HEK293 (cell line): ENCODE measurements around the gene FADS6.

Source experiments
- CTCF ChIA-PET: fragments of 350-600 bp; formaldehyde crosslinking; extraction: SDS; loops from one replicate; lab custom pipeline; 2021; ENCODE audit warnings: antibody characterized with exemption; lab: Yijun Ruan, JAX
- POLR2A ChIA-PET: fragments of 300-600 bp; formaldehyde crosslinking; extraction: SDS; loops from one replicate; lab custom pipeline; 2020; ENCODE audit warnings: antibody characterized with exemption, inconsistent platforms; lab: Yijun Ruan, JAX
- H3K27ac ChIP-seq: fragments of 200-500 bp; sonication (Bioruptor generic); 2 replicates; pipeline ENCODE4 v1.5.1; 2014; ENCODE audit warnings: low read depth, low read length, control low read depth, inconsistent platforms; ENCODE audit errors: extremely low read depth
- H3K36me3 ChIP-seq, 2 experiments: fragments of 200-500 bp in 1 of 2; sonication (Bioruptor generic) in 1 of 2; 1 replicate in 1 of 2; 2 replicates in 1 of 2; pipeline ENCODE4 v1.5.1; 2014 to 2017; ENCODE audit warnings: inconsistent platforms in 2 of 2, low read length in 2 of 2; ENCODE audit not compliant: control insufficient read depth in 2 of 2, insufficient read depth in 1 of 2
- H3K4me1 ChIP-seq: fragments of 200-500 bp; sonication (Bioruptor generic); 2 replicates; pipeline ENCODE4 v1.5.1; 2014; ENCODE audit warnings: mild to moderate bottlenecking, low read length, inconsistent platforms; ENCODE audit not compliant: control insufficient read depth, insufficient read depth
- H3K4me3 ChIP-seq: 2 replicates; pipeline ENCODE4 v1.5.1; 2011; ENCODE audit warnings: low read depth, mild to moderate bottlenecking, control low read depth, low read length, moderate library complexity
- H3K9me3 ChIP-seq: fragments of 200-500 bp; sonication (Bioruptor generic); 2 replicates; pipeline ENCODE4 v1.5.1; 2014; ENCODE audit warnings: low read depth, low read length, inconsistent platforms; ENCODE audit not compliant: control insufficient read depth, insufficient read depth
- CTCF ChIP-seq: fragments of 450-650 bp; formaldehyde crosslinking; IDR thresholded peaks from 2 replicates; pipeline ENCODE4 v1.5.1; 2016; ENCODE audit warnings: missing biosample characterization, missing genetic modification characterization
- EGR2 ChIP-seq: fragments of 450-650 bp; formaldehyde crosslinking; IDR thresholded peaks from 2 replicates; pipeline ENCODE4 v1.5.1; 2016; ENCODE audit warnings: low read depth, missing biosample characterization, missing genetic modification characterization
- ELK4 ChIP-seq: IDR thresholded peaks from 2 replicates; pipeline ENCODE4 v1.6.1; 2011; ENCODE audit warnings: mild to moderate bottlenecking, low read depth, low read length, borderline replicate concordance
- KLF17 ChIP-seq: fragments of 450-650 bp; formaldehyde crosslinking; IDR thresholded peaks from 2 replicates; pipeline ENCODE4 v1.5.1; 2016; ENCODE audit warnings: missing biosample characterization, missing genetic modification characterization
- MZF1 ChIP-seq: fragments of 450-650 bp; formaldehyde crosslinking; IDR thresholded peaks from 2 replicates; pipeline ENCODE4 v1.5.1; 2017; ENCODE audit warnings: missing biosample characterization, missing genetic modification characterization, borderline replicate concordance
- PRDM1 ChIP-seq: fragments of 450-650 bp; formaldehyde crosslinking; IDR thresholded peaks from 2 replicates; pipeline ENCODE4; 2016; ENCODE audit warnings: missing biosample characterization, missing genetic modification characterization
- TCF7L2 ChIP-seq: IDR thresholded peaks from 2 replicates; pipeline ENCODE4 v1.6.1; 2011; ENCODE audit warnings: low read depth, mild to moderate bottlenecking, inconsistent platforms, low read length, moderate library complexity, borderline replicate concordance
- TRIM28 ChIP-seq: IDR thresholded peaks from 2 replicates; pipeline ENCODE4 v1.6.1; 2011; ENCODE audit warnings: low read length, control low read depth, borderline replicate concordance
- TSHZ1 ChIP-seq: fragments of 450-650 bp; formaldehyde crosslinking; IDR thresholded peaks from 2 replicates; pipeline ENCODE4 v1.5.1; 2016; ENCODE audit warnings: missing biosample characterization, missing genetic modification characterization, borderline replicate concordance
- ZBTB17 ChIP-seq: fragments of 450-650 bp; formaldehyde crosslinking; IDR thresholded peaks from 2 replicates; pipeline ENCODE4 v1.5.1; 2016; ENCODE audit warnings: missing biosample characterization, missing genetic modification characterization
- ZBTB7A ChIP-seq: fragments of 450-650 bp; formaldehyde crosslinking; IDR thresholded peaks from 2 replicates; pipeline ENCODE4 v1.5.1; 2016; ENCODE audit warnings: low read depth, missing biosample characterization, missing genetic modification characterization
- ZBTB8A ChIP-seq: fragments of 450-650 bp; formaldehyde crosslinking; IDR thresholded peaks from 2 replicates; pipeline ENCODE4 v1.5.1; 2016; ENCODE audit warnings: missing biosample characterization, missing genetic modification characterization
- ZFP69B ChIP-seq: fragments of 450-650 bp; formaldehyde crosslinking; IDR thresholded peaks from 2 replicates; pipeline ENCODE4 v1.5.1; 2016; ENCODE audit warnings: missing biosample characterization, missing genetic modification characterization
- ZNF19 ChIP-seq: fragments of 450-650 bp; formaldehyde crosslinking; IDR thresholded peaks from 2 replicates; pipeline ENCODE4; 2016; ENCODE audit warnings: missing biosample characterization, missing genetic modification characterization, low read depth
- ZNF2 ChIP-seq: fragments of 450-650 bp; formaldehyde crosslinking; IDR thresholded peaks from 2 replicates; pipeline ENCODE4 v1.5.1; 2016; ENCODE audit warnings: missing biosample characterization, missing genetic modification characterization
- ZNF302 ChIP-seq: fragments of 450-650 bp; formaldehyde crosslinking; IDR thresholded peaks from 2 replicates; pipeline ENCODE4 v1.5.1; 2016; ENCODE audit warnings: missing biosample characterization, missing genetic modification characterization, low read depth
- ZNF335 ChIP-seq: fragments of 450-650 bp; formaldehyde crosslinking; conservative IDR thresholded peaks from 2 replicates; pipeline ENCODE4 v1.5.1; 2016; ENCODE audit warnings: missing biosample characterization, missing genetic modification characterization
- ZNF394 ChIP-seq: fragments of 450-650 bp; formaldehyde crosslinking; IDR thresholded peaks from 2 replicates; pipeline ENCODE4 v1.5.1; 2016; ENCODE audit warnings: missing biosample characterization, missing genetic modification characterization, mild to moderate bottlenecking, moderate library complexity, borderline replicate concordance
- ZNF701 ChIP-seq: fragments of 450-650 bp; formaldehyde crosslinking; IDR thresholded peaks from 2 replicates; pipeline ENCODE4 v1.5.1; 2016; ENCODE audit warnings: missing biosample characterization, missing genetic modification characterization
- ZNF76 ChIP-seq: fragments of 450-650 bp; formaldehyde crosslinking; IDR thresholded peaks from 2 replicates; pipeline ENCODE4; 2016; ENCODE audit warnings: low read depth, missing biosample characterization, missing genetic modification characterization, borderline replicate concordance
- ZXDB ChIP-seq: fragments of 450-650 bp; formaldehyde crosslinking; IDR thresholded peaks from 2 replicates; pipeline ENCODE4 v1.5.1; 2016; ENCODE audit warnings: missing biosample characterization, missing genetic modification characterization
- TF ChIP-seq, protein P1 (sequence below): fragments of 450-650 bp; formaldehyde crosslinking; IDR thresholded peaks from 2 replicates; pipeline ENCODE4 v1.5.1; 2016; ENCODE audit warnings: missing biosample characterization, missing genetic modification characterization

The FADS6 gene

DNA sequence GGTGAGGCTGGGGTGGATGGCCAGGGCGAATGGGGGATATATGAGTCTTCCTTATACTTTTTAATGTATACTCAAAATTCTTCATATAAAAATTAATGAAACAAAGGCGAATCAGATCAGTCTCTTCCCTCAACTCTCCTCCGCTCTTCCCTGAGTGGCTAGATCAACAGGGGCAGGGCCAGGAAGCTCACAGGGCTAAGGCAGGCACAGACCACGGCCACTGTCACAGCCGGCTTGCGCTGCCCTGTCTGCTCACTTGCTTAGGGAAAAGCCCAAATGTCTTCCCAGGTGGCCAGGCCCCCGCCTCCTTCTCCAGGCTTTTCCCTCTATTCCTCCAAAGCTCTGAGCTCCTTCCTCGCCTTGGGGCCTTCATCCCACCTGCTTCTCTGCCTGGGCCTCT lies 39.8 kb downstream of the FADS6 start:
- no peak overlapping the region for H3K27ac ChIP-seq
- peaks cover 5% of the 10 kb centered on the region; the same call in 1 of the 2 replicates for H3K4me1 ChIP-seq
- POLR2A ChIA-PET: interaction anchor here (3.6 kb wide), 1 partner anchor 19 kb away, joined by 47 read pairs; the partner anchor contains the start of gene FDXR
- no peak for TF ChIP-seq ZNF76 (tag by site-specific recombination)
- no peak for TF ChIP-seq ZNF2 (tag by site-specific recombination)
- TF ChIP-seq ZBTB17: 0 out of 2 replicates have a peak, but pooled peaks have one; percentile 15
- TF ChIP-seq PRDM1 (tag by site-specific recombination): 0 out of 2 replicates have a peak, but pooled peaks have one; percentile 16
- TF ChIP-seq TSHZ1 (tag by site-specific recombination): no peak
- no peak for TF ChIP-seq TCF7L2
- TF ChIP-seq ZXDB (tag by site-specific recombination): no peak
- no peak overlapping the region for H3K4me3 ChIP-seq
- H3K36me3 ChIP-seq: no peaks in the 10 kb centered on the region
- H3K9me3 ChIP-seq: no peaks in the 10 kb centered on the region
- CTCF ChIA-PET: interaction anchor here (0.6 to 19.0 kb wide), 5 partner anchors 9 to 108 kb away, joined by 3 to 338 read pairs (median 10); partner anchors contain the start of gene GRIN2C

GRCh38 chr17:74853048-74853397 lies 40.4 kb downstream of the FADS6 start:
- Histone ChIP-seq H3K9me3 (no peaks in the 10 kb centered on the region), H3K4me3 (no peak overlapping the region), H3K27ac (no peak overlapping the region), H3K4me1 (peaks cover 5% of the 10 kb centered on the region; the same call in 1 of the 2 replicates), H3K36me3 (no peaks in the 10 kb centered on the region)
- POLR2A ChIA-PET: interaction anchor here (1.0 to 3.6 kb wide), 8 partner anchors 10 to 77 kb away, joined by 4 to 47 read pairs (median 8); partner anchors contain the start of genes FDXR and NAT9
- CTCF ChIA-PET: interaction anchor here (1.3 to 19.0 kb wide), 4 partner anchors 10 to 108 kb away, joined by 5 to 239 read pairs (median 10); partner anchors contain the start of gene GRIN2C
- no peak for TF ChIP-seq EGR2 (tag by site-specific recombination)
- no peak for TF ChIP-seq ZNF394 (tag by site-specific recombination)
- no peak for TF ChIP-seq ZNF335 (tag by site-specific recombination)
- no peak for TF ChIP-seq ZFP69B (tag by site-specific recombination)
- no peak for TF ChIP-seq ZNF19 (tag by site-specific recombination)
- TF ChIP-seq ZNF302: no peak
- no peak for TF ChIP-seq TRIM28
- TF ChIP-seq ZBTB8A (tag by site-specific recombination): no peak
- no peak for TF ChIP-seq ZBTB7A (tag by site-specific recombination)
- TF ChIP-seq, protein P1, sequence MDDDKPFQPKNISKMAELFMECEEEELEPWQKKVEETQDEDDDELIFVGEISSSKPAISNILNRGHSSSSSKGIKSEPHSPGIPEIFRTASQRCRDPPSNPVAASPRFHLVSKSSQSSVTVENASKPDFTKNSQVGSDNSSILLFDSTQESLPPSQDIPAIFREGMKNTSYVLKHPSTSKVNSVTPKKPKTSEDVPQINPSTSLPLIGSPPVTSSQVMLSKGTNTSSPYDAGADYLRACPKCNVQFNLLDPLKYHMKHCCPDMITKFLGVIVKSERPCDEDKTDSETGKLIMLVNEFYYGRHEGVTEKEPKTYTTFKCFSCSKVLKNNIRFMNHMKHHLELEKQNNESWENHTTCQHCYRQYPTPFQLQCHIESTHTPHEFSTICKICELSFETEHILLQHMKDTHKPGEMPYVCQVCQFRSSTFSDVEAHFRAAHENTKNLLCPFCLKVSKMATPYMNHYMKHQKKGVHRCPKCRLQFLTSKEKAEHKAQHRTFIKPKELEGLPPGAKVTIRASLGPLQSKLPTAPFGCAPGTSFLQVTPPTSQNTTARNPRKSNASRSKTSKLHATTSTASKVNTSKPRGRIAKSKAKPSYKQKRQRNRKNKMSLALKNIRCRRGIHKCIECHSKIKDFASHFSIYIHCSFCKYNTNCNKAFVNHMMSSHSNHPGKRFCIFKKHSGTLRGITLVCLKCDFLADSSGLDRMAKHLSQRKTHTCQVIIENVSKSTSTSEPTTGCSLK (tag by site-specific recombination): no peak
- TF ChIP-seq ZNF701 (tag by site-specific recombination): no peak
- TF ChIP-seq CTCF (tag by site-specific recombination): no peak
- no peak for TF ChIP-seq ELK4
- TF ChIP-seq KLF17 (tag by site-specific recombination): no peak
- no peak for TF ChIP-seq MZF1 (tag by site-specific recombination)
